WTC11 (cell line): ENCODE data around the gene WDR27. TPM values are rescaled to one million over a fixed set of nuclear protein-coding genes. Genes with fewer than 3 reads are reported as not detected.

ENCODE experiments used
- ATAC-seq: fragments of 200-7000 bp; cut with Tn5 transposase; 2 replicates; pipeline ENCODE4 v1.10.0; 2021; ENCODE audit warnings: mild to moderate bottlenecking, moderate library complexity
- CTCF ChIA-PET: fragments of 300-600 bp; sonication (Branson Sonifier 250); formaldehyde crosslinking; loops from one replicate; lab custom pipeline; 2021; ENCODE audit warnings: antibody characterized with exemption; lab: Charles Lee
- POLR2A ChIA-PET: fragments of 350-600 bp; sonication (Branson Sonifier 250); formaldehyde crosslinking; loops from one replicate; lab custom pipeline; 2021; ENCODE audit warnings: antibody characterized with exemption; lab: Charles Lee
- DNase-seq: peaks from one replicate; pipeline ENCODE4 v3.0.0; 2021; ENCODE audit warnings: low spot score
- H3K27ac Mint-ChIP-seq: 2 replicates; pipeline ENCODE4 v1.8.0; 2021; ENCODE audit warnings: mixed read lengths
- H3K27me3 Mint-ChIP-seq: 2 replicates; pipeline ENCODE4 v1.8.0; 2021; ENCODE audit warnings: low read depth, mild to moderate bottlenecking, moderate library complexity, mixed read lengths
- H3K36me3 Mint-ChIP-seq: 2 replicates; pipeline ENCODE4 v1.8.0; 2021; ENCODE audit warnings: mixed read lengths
- H3K4me1 Mint-ChIP-seq: 2 replicates; pipeline ENCODE4 v1.8.0; 2022; ENCODE audit warnings: mixed read lengths
- H3K4me3 Mint-ChIP-seq: 2 replicates; pipeline ENCODE4 v1.8.0; 2021; ENCODE audit warnings: mild to moderate bottlenecking, moderate library complexity, mixed read lengths
- H3K9me3 Mint-ChIP-seq: 2 replicates; pipeline ENCODE4 v1.8.0; 2021; ENCODE audit warnings: mixed read lengths
- FOXK1 ChIP-seq: sonication (generic); formaldehyde crosslinking; IDR thresholded peaks from 2 replicates; pipeline ENCODE4 v1.8.0; 2022; ENCODE audit warnings: mild to moderate bottlenecking, moderate library complexity, missing genetic modification reagents
- GTF2I ChIP-seq: fragments of 250-450 bp; sonication (Bioruptor Pico); conservative IDR thresholded peaks from 2 replicates; pipeline ENCODE4 v1.4.0; 2021; ENCODE audit warnings: mild to moderate bottlenecking
- JAZF1 ChIP-seq: fragments of 250-450 bp; sonication (Bioruptor Pico); IDR thresholded peaks from 2 replicates; pipeline ENCODE4 v1.9.0; 2021; ENCODE audit warnings: moderate library complexity, mild to moderate bottlenecking, inconsistent platforms
- NR1H2 ChIP-seq: sonication (generic); formaldehyde crosslinking; IDR thresholded peaks from 2 replicates; pipeline ENCODE4 v1.9.0; 2021; ENCODE audit warnings: mild to moderate bottlenecking, moderate library complexity, missing genetic modification reagents
- TEAD1 ChIP-seq: sonication (generic); formaldehyde crosslinking; IDR thresholded peaks from 2 replicates; pipeline ENCODE4 v1.8.0; 2022; ENCODE audit warnings: mild to moderate bottlenecking, missing genetic modification reagents
- TEAD4 ChIP-seq: sonication (generic); formaldehyde crosslinking; IDR thresholded peaks from 2 replicates; pipeline ENCODE4 v1.8.0; 2022; ENCODE audit warnings: mild to moderate bottlenecking, missing genetic modification reagents
- ZNF219 ChIP-seq: sonication (generic); formaldehyde crosslinking; IDR thresholded peaks from 2 replicates; pipeline ENCODE4 v1.8.0; 2023; ENCODE audit warnings: missing genetic modification reagents, mild to moderate bottlenecking, borderline replicate concordance
- total RNA-seq: library from RNA; stranded (reverse); gene quantifications from 3 replicates; pipeline ENCODE4 v1.2.3, GENCODE V29; 2021
- TF ChIP-seq, protein P1 (sequence below): sonication (generic); formaldehyde crosslinking; IDR thresholded peaks from 2 replicates; pipeline ENCODE4 v1.8.0; 2022; ENCODE audit warnings: missing genetic modification reagents
- TF ChIP-seq, protein P2 (sequence below): sonication (generic); formaldehyde crosslinking; IDR thresholded peaks from 2 replicates; pipeline ENCODE4 v1.8.0; 2022; ENCODE audit warnings: mild to moderate bottlenecking, missing genetic modification reagents
- TF ChIP-seq, protein P3 (sequence below): sonication (generic); formaldehyde crosslinking; IDR thresholded peaks from 2 replicates; pipeline ENCODE4 v1.8.0; 2022; ENCODE audit warnings: mild to moderate bottlenecking, missing genetic modification reagents
- TF ChIP-seq, protein P4 (sequence below): sonication (generic); formaldehyde crosslinking; IDR thresholded peaks from 2 replicates; pipeline ENCODE4 v1.8.1; 2023; ENCODE audit warnings: mild to moderate bottlenecking, missing genetic modification reagents, borderline replicate concordance
- TF ChIP-seq, protein P5 (sequence below): fragments of 250-450 bp; sonication (Bioruptor Pico); IDR thresholded peaks from 2 replicates; pipeline ENCODE4 v1.9.0; 2021; ENCODE audit warnings: mild to moderate bottlenecking
- TF ChIP-seq, protein P6 (sequence below): sonication (generic); formaldehyde crosslinking; IDR thresholded peaks from 2 replicates; pipeline ENCODE4 v1.8.1; 2022; ENCODE audit warnings: low read depth, missing genetic modification reagents, borderline replicate concordance
- TF ChIP-seq, protein P7 (sequence below): sonication (generic); formaldehyde crosslinking; IDR thresholded peaks from 2 replicates; pipeline ENCODE4 v1.8.0; 2023; ENCODE audit warnings: mild to moderate bottlenecking, missing genetic modification reagents
- TF ChIP-seq, protein P8 (sequence below): sonication (generic); formaldehyde crosslinking; IDR thresholded peaks from 2 replicates; pipeline ENCODE4 v1.8.1; 2022; ENCODE audit warnings: low read depth, mild to moderate bottlenecking, moderate library complexity, missing genetic modification reagents, borderline replicate concordance

Gene WDR27
- total RNA-seq, 1 experiment from 2014 or later = 126 TPM

DNA sequence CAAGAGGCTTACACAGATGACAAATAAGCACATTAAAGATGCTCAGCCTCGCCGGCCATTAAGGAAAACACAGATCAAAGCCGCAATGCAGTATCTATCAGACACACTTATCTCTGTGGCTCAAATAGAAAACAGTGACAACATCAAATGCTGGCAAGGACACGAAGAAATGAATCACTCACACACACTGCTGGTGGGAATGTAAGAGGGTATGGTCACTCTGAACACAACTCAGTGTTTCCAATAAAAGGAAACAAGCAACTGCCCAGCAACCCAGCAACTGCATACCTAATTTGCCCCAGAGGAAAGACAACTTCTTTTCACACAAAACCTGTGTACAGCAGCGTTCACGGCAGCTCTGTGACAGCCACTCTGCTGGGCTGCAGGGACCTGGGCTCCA is 155.8 kb downstream of the WDR27 start:
- Mint-ChIP-seq H3K36me3 (peaks cover 33% of the 10 kb centered on the region), H3K4me3 (no peak overlapping the region), H3K4me1 (no peaks in the 10 kb centered on the region), H3K27ac (no peak overlapping the region), H3K9me3 (peaks cover 32% of the 10 kb centered on the region), H3K27me3 (no peaks in the 10 kb centered on the region)
- no peak for DNase-seq
- ATAC-seq = no peak
- ChIA-PET CTCF (no interaction called here), POLR2A (no interaction called here)
- no peak for TF ChIP-seq FOXK1 (CRISPR knock-in tag)
- TF ChIP-seq, protein P1, sequence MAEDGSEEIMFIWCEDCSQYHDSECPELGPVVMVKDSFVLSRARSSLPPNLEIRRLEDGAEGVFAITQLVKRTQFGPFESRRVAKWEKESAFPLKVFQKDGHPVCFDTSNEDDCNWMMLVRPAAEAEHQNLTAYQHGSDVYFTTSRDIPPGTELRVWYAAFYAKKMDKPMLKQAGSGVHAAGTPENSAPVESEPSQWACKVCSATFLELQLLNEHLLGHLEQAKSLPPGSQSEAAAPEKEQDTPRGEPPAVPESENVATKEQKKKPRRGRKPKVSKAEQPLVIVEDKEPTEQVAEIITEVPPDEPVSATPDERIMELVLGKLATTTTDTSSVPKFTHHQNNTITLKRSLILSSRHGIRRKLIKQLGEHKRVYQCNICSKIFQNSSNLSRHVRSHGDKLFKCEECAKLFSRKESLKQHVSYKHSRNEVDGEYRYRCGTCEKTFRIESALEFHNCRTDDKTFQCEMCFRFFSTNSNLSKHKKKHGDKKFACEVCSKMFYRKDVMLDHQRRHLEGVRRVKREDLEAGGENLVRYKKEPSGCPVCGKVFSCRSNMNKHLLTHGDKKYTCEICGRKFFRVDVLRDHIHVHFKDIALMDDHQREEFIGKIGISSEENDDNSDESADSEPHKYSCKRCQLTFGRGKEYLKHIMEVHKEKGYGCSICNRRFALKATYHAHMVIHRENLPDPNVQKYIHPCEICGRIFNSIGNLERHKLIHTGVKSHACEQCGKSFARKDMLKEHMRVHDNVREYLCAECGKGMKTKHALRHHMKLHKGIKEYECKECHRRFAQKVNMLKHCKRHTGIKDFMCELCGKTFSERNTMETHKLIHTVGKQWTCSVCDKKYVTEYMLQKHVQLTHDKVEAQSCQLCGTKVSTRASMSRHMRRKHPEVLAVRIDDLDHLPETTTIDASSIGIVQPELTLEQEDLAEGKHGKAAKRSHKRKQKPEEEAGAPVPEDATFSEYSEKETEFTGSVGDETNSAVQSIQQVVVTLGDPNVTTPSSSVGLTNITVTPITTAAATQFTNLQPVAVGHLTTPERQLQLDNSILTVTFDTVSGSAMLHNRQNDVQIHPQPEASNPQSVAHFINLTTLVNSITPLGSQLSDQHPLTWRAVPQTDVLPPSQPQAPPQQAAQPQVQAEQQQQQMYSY (CRISPR knock-in tag) = no peak
- TF ChIP-seq NR1H2 (CRISPR knock-in tag) = no peak
- TF ChIP-seq TEAD4 = no peak
- TF ChIP-seq, protein P2, sequence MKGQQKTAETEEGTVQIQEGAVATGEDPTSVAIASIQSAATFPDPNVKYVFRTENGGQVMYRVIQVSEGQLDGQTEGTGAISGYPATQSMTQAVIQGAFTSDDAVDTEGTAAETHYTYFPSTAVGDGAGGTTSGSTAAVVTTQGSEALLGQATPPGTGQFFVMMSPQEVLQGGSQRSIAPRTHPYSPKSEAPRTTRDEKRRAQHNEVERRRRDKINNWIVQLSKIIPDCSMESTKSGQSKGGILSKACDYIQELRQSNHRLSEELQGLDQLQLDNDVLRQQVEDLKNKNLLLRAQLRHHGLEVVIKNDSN (CRISPR knock-in tag) = no peak
- TF ChIP-seq JAZF1 (CRISPR knock-in tag) = no peak

DNA sequence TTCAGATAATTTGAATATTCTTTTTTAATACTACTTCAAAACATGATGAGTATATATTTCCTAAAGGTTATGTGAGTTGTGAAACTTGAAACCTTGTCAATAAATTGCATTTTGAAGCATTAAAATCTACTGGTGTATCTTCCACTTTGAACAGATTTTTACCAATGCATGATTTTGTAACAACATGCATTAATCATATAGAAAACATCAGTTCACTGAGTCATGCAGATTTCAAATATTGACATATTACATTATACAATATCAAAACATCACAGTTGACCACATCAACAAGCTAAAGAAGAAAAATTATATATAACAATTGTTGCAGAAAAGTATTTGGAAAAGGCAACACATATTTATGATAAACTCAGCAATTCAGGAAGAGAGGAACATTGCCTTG is 158.1 kb downstream of the WDR27 start:
- Mint-ChIP-seq H3K4me3 (no peak overlapping the region), H3K27me3 (no peaks in the 10 kb centered on the region), H3K9me3 (peaks cover 20% of the 10 kb centered on the region), H3K27ac (no peak overlapping the region), H3K4me1 (no peaks in the 10 kb centered on the region), H3K36me3 (peaks cover 21% of the 10 kb centered on the region)
- TF ChIP-seq GTF2I (CRISPR knock-in tag) (no peak), ZNF219 (no peak), TEAD1 (CRISPR knock-in tag) (no peak)
- TF ChIP-seq, protein P3, sequence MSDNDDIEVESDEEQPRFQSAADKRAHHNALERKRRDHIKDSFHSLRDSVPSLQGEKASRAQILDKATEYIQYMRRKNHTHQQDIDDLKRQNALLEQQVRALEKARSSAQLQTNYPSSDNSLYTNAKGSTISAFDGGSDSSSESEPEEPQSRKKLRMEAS (CRISPR knock-in tag) = no peak
- TF ChIP-seq, protein P4, sequence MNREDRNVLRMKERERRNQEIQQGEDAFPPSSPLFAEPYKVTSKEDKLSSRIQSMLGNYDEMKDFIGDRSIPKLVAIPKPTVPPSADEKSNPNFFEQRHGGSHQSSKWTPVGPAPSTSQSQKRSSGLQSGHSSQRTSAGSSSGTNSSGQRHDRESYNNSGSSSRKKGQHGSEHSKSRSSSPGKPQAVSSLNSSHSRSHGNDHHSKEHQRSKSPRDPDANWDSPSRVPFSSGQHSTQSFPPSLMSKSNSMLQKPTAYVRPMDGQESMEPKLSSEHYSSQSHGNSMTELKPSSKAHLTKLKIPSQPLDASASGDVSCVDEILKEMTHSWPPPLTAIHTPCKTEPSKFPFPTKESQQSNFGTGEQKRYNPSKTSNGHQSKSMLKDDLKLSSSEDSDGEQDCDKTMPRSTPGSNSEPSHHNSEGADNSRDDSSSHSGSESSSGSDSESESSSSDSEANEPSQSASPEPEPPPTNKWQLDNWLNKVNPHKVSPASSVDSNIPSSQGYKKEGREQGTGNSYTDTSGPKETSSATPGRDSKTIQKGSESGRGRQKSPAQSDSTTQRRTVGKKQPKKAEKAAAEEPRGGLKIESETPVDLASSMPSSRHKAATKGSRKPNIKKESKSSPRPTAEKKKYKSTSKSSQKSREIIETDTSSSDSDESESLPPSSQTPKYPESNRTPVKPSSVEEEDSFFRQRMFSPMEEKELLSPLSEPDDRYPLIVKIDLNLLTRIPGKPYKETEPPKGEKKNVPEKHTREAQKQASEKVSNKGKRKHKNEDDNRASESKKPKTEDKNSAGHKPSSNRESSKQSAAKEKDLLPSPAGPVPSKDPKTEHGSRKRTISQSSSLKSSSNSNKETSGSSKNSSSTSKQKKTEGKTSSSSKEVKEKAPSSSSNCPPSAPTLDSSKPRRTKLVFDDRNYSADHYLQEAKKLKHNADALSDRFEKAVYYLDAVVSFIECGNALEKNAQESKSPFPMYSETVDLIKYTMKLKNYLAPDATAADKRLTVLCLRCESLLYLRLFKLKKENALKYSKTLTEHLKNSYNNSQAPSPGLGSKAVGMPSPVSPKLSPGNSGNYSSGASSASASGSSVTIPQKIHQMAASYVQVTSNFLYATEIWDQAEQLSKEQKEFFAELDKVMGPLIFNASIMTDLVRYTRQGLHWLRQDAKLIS (CRISPR knock-in tag) = no peak
- TF ChIP-seq, protein P5, sequence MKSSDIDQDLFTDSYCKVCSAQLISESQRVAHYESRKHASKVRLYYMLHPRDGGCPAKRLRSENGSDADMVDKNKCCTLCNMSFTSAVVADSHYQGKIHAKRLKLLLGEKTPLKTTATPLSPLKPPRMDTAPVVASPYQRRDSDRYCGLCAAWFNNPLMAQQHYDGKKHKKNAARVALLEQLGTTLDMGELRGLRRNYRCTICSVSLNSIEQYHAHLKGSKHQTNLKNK (CRISPR knock-in tag) = no peak
- TF ChIP-seq, protein P6, sequence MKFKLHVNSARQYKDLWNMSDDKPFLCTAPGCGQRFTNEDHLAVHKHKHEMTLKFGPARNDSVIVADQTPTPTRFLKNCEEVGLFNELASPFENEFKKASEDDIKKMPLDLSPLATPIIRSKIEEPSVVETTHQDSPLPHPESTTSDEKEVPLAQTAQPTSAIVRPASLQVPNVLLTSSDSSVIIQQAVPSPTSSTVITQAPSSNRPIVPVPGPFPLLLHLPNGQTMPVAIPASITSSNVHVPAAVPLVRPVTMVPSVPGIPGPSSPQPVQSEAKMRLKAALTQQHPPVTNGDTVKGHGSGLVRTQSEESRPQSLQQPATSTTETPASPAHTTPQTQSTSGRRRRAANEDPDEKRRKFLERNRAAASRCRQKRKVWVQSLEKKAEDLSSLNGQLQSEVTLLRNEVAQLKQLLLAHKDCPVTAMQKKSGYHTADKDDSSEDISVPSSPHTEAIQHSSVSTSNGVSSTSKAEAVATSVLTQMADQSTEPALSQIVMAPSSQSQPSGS (CRISPR knock-in tag) = no peak
- TF ChIP-seq, protein P7, sequence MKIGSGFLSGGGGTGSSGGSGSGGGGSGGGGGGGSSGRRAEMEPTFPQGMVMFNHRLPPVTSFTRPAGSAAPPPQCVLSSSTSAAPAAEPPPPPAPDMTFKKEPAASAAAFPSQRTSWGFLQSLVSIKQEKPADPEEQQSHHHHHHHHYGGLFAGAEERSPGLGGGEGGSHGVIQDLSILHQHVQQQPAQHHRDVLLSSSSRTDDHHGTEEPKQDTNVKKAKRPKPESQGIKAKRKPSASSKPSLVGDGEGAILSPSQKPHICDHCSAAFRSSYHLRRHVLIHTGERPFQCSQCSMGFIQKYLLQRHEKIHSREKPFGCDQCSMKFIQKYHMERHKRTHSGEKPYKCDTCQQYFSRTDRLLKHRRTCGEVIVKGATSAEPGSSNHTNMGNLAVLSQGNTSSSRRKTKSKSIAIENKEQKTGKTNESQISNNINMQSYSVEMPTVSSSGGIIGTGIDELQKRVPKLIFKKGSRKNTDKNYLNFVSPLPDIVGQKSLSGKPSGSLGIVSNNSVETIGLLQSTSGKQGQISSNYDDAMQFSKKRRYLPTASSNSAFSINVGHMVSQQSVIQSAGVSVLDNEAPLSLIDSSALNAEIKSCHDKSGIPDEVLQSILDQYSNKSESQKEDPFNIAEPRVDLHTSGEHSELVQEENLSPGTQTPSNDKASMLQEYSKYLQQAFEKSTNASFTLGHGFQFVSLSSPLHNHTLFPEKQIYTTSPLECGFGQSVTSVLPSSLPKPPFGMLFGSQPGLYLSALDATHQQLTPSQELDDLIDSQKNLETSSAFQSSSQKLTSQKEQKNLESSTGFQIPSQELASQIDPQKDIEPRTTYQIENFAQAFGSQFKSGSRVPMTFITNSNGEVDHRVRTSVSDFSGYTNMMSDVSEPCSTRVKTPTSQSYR (CRISPR knock-in tag) = no peak
- TF ChIP-seq, protein P8, sequence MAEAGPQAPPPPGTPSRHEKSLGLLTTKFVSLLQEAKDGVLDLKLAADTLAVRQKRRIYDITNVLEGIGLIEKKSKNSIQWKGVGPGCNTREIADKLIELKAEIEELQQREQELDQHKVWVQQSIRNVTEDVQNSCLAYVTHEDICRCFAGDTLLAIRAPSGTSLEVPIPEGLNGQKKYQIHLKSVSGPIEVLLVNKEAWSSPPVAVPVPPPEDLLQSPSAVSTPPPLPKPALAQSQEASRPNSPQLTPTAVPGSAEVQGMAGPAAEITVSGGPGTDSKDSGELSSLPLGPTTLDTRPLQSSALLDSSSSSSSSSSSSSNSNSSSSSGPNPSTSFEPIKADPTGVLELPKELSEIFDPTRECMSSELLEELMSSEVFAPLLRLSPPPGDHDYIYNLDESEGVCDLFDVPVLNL (CRISPR knock-in tag) = no peak
- POLR2A ChIA-PET = no interaction called here
- CTCF ChIA-PET = no interaction called here
- DNase-seq = no peak
- no peak for ATAC-seq
